ENCODE results near the gene TBX19.

TBX19 gene

DNA sequence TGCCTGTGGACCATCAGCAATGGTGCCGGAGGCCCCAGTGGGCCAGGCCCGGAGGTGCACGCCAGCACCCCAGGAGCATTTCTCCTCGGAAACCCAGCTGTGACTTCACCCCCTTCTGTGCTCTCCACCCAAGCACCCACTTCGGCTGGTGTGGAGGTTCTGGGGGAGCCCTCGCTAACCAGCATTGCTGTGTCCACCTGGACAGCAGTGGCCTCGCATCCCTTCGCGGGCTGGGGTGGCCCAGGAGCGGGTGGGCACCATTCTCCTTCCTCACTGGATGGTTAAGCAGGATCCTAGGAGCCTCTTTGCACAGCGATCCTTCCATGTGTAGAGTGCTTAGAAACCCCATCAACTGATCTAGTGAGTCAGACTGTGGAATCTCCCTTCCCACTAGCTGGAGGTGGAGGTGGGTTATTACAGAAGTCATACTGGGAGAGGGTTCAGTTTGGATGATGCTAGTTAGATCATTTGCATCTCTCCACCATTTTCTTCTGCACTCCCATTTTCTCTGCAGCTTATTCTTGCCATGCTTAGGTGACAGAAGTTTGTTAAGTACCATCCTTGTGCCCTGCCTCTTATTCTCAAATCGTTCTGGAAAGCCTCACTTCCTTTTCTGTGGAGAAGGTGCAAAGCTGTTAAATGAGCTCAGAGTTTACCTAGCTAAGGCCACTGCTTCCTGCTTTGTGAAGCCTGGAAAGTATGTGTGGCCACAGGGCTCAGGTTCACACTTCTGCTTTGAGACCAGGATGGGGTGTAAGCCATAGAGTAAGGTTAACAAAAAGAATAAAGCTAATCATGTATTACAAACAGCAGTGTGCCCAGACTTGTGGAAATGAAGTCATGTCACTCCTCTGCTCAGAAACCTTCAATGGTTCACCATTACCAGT is 32.3 kb downstream of the TBX19 start:
- H3K4me3 ChIP-seq (ENCODE audit: low read depth, low read length): no peak overlapping the region
- DNase-seq (ENCODE audit: low read depth): no peak

DNA sequence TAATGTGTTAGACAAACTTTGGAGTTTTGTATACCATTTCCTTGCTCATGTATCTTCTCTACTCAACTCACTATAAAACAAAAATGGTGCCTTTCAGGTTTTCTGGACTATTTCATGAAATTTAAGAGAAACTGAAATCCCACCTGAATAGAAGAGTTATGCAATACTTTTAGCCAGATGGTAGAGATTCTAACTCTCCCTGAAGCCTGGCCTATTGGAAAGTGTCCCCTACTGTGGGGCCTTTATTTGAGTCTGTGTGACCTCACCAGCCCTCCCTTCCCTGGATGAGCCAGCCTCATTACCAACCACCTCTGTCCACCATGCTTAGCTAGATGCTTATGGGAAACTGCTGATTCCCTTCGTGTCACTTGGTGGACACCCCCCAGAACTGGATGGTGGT is 35.5 kb downstream of the TBX19 start:
- no peak overlapping the region for H3K4me3 ChIP-seq (ENCODE audit: low read depth, low read length)
- no peak for DNase-seq (ENCODE audit: low read depth)

DNA sequence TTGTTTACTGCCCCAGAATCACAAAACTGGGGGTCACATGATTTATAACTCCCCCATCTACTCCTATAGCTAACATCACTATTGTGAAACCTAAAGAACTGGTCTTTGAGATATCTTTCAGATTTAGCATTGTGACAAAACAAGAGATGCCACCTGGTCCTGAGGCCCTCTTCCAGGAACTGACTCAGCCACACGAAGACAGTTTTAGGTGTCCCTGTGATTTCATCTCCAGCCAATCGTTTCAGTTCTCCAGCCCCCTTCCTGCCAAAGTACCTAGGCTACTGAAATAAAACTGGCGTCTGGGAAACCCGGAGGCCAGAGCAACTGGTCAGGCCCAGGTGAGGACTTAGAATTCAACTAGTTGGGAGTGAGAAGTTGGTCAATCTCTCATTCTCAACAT is 36.6 kb downstream of the TBX19 start:
- no peak overlapping the region for H3K4me3 ChIP-seq (ENCODE audit: low read depth, low read length)
- no peak for DNase-seq (ENCODE audit: low read depth)

DNA sequence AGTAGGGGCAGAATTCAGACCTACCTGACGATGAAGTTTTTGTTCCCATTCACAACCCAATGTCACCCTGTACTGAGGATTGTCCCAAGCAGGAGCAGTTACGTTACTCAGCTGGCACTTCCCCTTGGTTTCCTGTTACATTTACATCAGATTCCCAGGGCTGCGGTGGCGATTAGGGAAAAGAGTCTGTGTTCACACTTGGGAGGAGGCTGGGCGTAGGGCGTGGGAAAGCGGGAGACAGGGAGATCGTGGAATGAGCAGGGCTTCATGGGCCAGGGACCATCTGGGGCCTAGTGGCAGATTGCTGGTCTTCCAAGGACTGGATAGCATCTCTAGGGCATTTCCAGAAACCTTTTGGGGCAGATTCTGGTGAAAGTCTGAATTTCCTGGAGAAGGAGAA is 39.0 kb downstream of the TBX19 start:
- H3K4me3 ChIP-seq (ENCODE audit: low read depth, low read length): no peak overlapping the region
- no peak for DNase-seq (ENCODE audit: low read depth)

DNA sequence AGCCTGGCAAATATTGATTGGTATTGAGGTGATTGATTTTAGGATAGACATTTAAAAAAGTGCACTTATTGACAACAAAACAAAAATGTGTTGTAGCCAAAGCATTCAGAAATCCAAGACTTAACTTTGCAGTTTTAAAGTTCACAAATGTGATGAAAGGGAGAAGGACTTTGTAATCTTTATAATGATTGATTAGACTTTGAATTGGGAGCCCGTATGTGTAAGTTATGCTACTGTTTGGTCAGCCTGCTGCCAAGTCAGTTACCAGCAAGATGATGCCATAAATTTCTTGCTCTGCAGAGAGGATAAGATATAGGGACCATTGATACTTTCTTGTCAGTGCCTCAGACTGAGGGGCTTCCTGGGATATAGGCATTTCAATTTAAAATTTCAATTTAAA is 39.5 kb downstream of the TBX19 start:
- no peak for DNase-seq (ENCODE audit: low read depth)
- no peak overlapping the region for H3K4me3 ChIP-seq (ENCODE audit: low read depth, low read length)

DNA sequence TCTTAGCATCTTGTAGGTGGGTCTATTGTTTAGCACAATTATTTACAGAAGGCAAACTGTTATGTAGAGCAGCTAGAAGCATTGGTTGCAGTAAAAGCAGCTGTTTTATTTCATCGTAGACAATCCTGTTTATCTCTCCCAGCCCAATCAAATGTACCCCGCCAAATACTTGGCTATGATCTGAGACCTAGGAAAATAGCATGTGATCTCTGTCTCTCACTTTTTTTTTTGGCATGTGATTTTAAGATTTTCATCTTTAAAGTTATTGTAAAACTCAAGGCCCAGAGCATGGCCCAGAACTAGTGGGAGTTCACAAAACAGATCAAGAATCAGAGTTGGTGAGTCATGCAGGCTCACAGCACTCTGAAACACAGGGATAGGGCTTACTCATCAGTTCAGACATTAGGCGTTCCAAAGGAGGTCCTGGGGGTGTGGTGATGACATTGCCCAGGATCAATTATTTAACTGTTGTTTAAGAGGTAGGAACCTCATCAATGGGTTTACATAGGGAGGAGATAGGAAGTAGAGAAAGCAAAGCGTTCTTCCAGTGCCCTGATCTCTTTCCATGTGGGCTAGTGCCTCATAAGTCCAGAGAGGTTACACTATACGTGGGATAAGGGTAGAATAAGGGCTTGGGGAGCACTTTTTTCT is 40.2 kb downstream of the TBX19 start:
- peak; percentile 75 for DNase-seq (ENCODE audit: low read depth)
- H3K4me3 ChIP-seq (ENCODE audit: low read depth, low read length): no peak overlapping the region

DNA sequence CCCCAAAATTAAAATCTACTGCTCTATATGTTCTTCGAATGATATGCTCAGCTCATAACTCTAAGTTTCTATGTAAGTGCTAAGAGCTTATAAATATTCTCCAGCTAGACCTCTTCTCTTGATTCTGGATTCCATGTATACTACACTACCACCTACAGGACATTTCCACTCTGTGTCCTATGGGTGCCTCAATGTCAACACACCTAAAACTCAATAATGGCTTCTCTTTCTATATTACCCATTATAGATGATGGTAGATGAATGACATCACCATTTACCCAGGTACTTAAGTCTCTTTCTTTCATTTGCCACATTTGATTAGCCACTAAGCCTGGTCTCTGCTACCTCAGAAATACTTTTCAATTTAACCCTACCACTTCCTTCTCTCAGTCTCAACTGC is 41.3 kb downstream of the TBX19 start:
- no peak overlapping the region for H3K4me3 ChIP-seq (ENCODE audit: low read depth, low read length)
- no peak for DNase-seq (ENCODE audit: low read depth)

DNA sequence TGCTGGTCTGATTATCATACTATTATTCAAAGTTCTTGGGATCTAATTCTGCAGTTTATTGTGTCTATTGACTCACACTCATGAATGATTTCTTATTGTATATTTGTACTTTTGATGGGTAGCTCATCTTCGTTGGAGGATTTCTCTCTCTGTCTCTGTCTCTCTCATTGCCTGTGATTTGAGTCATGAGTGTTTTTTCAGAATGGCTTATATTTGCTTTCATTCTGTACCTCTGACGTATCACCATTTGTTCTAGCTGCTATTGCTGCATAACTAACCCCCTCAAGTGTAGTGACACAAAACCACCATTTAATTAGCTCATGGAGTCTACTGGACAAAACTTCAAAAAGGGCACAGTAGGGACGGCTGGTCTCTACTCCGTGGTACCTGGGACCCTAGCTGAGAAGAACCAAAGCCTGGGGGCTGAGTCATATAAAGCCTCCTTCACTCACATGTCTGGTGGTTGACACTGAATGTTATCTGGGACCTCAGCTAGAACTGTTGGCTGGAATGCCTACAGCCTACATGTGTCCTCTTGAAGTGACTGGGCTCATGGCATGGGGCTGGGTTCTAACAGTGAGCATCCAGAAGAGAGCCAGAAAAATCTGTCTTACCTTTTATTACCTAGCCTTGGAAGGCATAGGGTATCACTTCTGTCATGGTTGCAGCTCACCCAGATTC is 44.2 kb downstream of the TBX19 start:
- H3K4me3 ChIP-seq (ENCODE audit: low read depth, low read length): no peak overlapping the region
- DNase-seq (ENCODE audit: low read depth): no peak

DNA sequence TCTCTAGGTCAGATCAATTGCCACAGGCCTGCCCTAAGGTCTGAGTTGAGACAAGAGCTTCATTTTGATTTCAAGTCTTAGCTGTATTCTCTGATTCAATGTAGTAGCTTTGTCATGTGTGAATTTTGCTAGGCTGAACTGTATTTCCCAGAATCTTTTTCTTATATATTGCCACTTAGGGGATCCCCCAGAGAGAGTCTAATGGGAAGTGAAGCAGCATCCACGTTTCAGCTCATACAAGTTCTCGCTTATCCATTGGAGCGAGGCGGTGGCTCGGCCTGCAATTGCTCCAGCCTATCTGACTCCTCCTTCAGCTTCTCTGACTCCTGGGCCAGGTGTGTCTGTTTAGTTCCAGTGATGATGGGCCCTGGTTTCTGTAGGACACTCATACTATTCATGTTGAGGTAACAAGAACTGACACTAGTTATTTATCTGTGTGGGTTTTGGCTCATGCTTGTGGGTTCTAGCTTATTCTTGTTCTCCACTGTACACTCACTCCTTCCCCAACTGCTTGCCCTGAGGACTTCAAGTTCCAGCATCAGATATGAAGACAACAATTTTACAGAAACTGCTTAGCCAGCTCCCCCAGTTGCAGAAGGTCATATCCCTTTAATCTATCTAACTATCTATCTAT is 48.2 kb downstream of the TBX19 start:
- DNase-seq (ENCODE audit: low read depth): no peak
- H3K4me3 ChIP-seq (ENCODE audit: low read depth, low read length): no peak overlapping the region

DNA sequence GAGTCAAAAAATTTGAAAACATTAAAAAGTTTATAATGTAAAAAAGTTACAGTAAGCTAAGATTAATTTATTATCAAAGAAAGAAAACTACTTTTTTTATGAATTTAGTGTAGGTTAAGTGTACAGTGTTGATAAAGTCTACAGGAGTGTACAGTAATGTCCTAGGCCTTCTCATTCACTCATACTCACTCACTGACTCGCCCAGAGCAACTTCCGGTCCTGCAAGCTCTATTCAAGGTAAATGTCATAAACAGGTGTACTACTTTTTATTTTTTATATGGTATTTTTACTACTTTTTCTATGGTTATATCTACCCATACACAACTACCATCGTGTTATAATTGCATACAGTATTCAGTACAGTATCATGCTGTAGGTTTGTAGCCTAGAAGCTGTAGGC is 49.6 kb downstream of the TBX19 start:
- H3K4me3 ChIP-seq (ENCODE audit: low read depth, low read length): no peak overlapping the region

DNA sequence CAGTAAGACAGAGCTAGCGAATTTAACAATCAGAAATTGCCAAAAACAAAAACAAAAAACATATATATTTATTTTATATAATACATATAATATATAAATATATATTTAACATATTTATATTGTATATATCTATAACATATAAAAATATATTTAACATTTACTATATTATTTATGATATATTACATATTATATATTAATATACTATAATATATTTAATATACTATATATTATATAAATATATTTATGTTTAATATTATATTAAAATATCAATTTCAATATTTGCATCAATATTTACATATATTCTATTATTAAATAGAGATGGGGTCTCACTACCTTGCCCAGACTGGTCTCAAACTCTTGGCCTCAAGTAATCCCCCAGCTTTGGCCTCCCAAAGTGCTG is 50.9 kb downstream of the TBX19 start:
- DNase-seq (ENCODE audit: low read depth): no peak
- no peak overlapping the region for H3K4me3 ChIP-seq (ENCODE audit: low read depth, low read length)

More for the DNA sequence above, 49.6 kb downstream of the TBX19 start:
- no peak for DNase-seq (ENCODE audit: low read depth)

DNA sequence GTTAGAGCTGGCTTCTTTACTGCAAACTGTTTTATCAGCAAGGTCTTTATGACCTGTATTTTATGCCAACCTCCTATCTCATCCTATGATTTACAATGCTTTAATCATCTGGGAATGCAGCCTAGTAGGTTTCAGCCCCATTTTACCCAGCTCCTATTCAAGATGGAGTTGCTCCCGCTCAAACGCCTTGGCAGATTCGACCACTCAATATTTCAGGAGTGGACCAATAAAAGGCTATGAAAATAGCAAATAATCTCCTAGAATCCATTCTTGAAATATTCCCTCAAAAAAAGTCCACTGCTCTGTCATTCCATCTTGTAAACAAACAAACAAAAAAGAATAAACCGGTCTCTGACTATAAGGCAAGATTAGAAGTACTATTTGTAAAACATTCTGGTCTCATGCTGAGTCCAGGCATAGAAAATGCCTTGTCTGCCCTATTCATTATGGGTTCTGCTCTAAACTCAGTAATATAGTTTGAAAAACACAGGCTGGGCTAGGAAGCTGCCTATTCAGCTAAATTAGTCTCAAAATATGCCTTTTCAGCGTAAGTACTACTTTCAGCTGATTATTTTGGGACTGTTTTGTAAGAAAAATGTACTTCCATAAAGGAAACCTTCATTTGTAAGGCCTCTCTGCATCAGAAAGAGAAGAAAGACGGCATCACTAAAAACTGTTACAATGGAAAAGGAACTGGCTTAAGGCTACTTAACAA is 53.0 kb downstream of the TBX19 start:
- no peak for DNase-seq (ENCODE audit: low read depth)
- H3K4me3 ChIP-seq (ENCODE audit: low read depth, low read length): no peak overlapping the region

DNA sequence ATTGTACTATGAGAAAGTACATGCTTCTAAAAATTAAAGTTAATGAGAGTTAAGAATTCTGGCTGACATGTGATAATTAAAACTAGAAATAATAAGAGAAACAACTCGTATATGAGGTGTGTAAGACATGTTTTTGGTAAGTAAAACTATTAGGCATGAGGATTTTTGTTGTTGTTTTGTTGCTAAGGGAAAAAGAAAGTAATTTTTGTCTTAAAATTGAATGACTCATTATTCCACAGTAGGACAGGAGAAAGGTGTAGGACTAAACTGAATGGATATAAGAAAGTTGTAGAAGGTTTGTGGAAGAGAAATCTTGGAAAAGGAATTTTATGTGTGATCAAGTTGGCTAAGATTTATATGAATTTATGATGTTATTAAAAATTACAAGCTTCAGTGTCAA is 54.8 kb downstream of the TBX19 start:
- no peak for DNase-seq (ENCODE audit: low read depth)
- no peak overlapping the region for H3K4me3 ChIP-seq (ENCODE audit: low read depth, low read length)

DNA sequence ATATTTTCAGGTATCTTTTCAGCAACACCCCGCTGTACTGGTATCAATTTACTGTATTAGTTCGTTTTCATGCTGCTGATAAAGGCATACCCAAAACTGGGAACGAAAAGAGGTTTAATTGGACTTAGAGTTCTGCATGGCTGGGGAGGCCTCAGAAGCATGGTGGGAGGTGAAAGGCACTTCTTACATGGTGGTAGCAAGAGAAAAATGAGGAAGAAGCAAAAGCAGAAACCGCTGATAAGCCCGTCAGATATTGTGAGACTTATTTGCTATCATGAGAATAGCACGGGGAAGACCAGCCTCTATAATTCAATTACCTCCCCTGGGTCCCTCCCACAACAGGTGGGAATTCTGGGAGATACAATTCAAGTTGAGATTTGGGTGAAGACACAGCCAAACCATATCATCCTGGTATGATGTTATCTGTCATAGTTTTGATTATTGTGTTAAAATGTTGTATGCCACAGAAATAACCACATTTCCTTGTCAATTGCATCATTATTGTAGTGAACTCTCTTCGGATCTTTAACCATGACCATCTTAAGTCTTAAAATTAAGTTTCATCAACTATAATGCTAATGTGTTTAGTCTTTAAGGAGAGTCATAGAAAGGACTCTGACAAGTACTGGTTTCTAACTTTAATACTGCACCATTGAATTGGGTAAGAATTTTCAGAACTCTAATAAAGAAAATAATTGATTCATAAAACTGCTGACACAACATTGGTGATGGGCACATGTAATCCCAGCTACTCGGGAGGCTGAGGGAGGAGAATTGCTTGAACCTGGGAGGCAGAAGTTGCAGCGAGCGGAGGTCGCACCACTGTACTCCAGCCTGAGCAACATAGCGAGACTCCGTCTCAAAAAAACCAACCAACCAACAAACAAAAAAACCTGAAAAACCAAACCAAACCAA is 58.2 kb downstream of the TBX19 start:
- DNase-seq (ENCODE audit: low read depth): no peak
- H3K4me3 ChIP-seq (ENCODE audit: low read depth, low read length): no peak overlapping the region

DNA sequence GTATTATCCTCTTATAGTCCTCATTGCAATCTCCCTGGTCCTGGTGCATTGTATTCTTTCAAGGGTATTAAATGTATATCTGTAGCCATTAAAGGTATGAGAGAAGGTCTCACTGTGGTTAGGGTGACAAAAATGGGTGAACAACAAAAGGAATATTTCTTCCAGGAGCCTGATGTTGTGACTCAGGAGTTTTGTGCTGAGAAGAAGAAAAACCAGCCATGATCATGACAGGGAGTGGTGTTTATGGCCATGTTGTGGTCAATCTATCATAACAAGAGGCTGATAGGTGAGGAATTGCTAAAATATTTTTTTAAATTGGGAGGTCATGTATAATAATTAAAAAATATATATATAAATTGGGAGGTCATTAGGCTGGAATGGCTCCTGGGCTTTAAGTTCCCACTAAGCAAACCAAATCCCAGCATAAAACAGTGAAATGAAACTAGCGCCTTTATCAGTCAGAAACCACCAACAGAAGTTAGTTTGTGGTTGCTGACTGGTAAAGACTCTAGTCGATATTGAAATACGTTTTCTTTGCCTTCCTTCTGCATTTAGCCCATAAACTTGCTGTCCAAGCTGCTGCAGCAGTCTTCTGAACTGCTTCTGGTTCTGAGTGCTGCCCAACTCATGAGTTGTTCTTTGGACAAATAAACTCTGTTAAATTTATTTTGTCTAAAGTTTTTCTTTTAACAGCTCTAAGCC is 60.3 kb downstream of the TBX19 start:
- DNase-seq (ENCODE audit: low read depth): no peak
- no peak overlapping the region for H3K4me3 ChIP-seq (ENCODE audit: low read depth, low read length)

DNA sequence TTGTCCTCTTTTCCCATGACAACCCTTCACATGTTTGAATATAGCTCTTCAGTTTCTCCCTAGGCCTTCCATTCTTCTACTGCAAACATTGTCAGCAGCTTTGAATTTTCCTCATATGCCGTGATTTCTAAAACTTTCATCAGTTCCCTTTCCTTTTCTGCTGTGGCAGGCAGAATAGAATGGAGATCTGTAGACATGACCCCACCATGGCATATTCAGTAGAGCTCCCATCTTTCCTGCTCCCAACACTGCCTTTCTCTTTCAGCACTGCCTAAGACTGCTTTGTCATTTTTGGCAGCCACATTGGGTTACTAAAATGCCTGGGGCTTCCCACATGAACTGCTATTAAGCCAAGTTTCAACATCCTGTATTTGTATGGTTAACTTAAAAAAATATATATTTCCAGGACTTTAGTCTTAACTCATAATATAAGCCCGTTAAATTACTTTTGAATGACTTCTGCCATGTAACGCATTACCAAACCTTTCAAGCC is 60.9 kb downstream of the TBX19 start:
- DNase-seq (ENCODE audit: low read depth): peak; percentile 39
- H3K4me3 ChIP-seq (ENCODE audit: low read depth, low read length): no peak overlapping the region

DNA sequence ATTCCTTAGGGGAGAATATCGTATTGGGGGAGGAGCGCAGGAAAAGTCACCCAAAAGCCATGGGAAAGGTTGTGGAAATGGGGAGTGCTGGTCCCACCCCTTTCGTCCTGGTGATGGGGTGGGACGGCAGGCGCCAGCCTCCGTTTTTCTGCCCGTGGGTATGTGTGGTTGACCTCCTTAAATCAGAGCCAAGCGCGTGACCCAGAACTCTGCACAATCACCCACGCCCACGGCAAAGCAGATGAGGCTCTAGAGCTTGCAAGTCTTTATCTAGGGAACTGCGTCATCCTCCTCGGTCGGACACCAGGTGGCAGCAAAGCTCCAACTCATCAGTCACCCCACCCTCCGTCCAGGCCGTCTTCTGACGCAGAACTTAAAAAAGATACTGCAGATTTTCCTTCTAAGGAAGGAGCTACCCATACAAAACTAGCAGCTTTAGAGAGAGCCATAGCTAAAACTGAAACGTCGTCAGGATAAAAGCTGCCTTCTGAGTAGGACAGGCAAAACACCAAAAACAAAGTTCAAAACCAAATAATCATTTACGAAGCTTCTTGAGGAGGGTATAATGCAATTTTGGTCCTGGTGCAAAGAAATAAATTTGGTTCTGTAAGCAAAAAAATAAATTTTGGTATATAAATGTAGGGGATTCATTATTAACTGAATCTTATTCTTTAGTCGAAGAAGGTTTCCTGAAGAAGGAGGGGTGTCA is 62.0 kb downstream of the TBX19 start:
- DNase-seq (ENCODE audit: low read depth): peak; percentile 74
- H3K4me3 ChIP-seq (ENCODE audit: low read depth, low read length): peak overlapping the region; percentile 23

Measured in skeletal muscle cell (primary cell).